Measurements from ENCODE around the gene PPFIA2. TPM values are rescaled to one million over a fixed set of nuclear protein-coding genes. Genes with fewer than 3 reads are reported as not detected.

Gene PPFIA2
- total RNA-seq, 1 donor from 2014 or later: 1.1 TPM

GRCh38 chr12:81465191-81465590 is 294.0 kb downstream of the PPFIA2 start:
- Mint-ChIP-seq H3K27ac (no peak overlapping the region), H3K4me3 (no peak overlapping the region), H3K36me3 (no peaks in the 10 kb centered on the region), H3K9me3 (no peaks in the 10 kb centered on the region), H3K27me3 (ENCODE audit: low read depth) (peaks cover 6% of the 10 kb centered on the region), H3K4me1 (peaks cover 4% of the 10 kb centered on the region)
- DNase-seq (ENCODE audit: low spot score in 2 of 2, unreplicated experiment in 2 of 2): no peak
- no peak for TF ChIP-seq CTCF (IDR thresholded peaks at IDR 0.05; ENCODE audit: unreplicated experiment)

- no peaks in the 10 kb centered on the region for H3K27me3 Mint-ChIP-seq (ENCODE audit: low read depth)
- no peaks in the 10 kb centered on the region for H3K9me3 Mint-ChIP-seq
- peaks cover 6% of the 10 kb centered on the region for H3K4me1 Mint-ChIP-seq
- DNase-seq (ENCODE audit: low spot score in 2 of 2, unreplicated experiment in 2 of 2): no peak
- no peak overlapping the region for H3K27ac Mint-ChIP-seq
- no peak overlapping the region for H3K4me3 Mint-ChIP-seq
- H3K36me3 Mint-ChIP-seq: no peaks in the 10 kb centered on the region
- TF ChIP-seq CTCF (IDR thresholded peaks at IDR 0.05; ENCODE audit: unreplicated experiment): peak; percentile 31
Observed at GRCh38 chr12:81461163-81461562, 298.0 kb downstream of the PPFIA2 start.

GRCh38 chr12:81450920-81451739 is 308.0 kb downstream of the PPFIA2 start:
- peaks cover 14% of the 10 kb centered on the region for H3K27me3 Mint-ChIP-seq (ENCODE audit: low read depth)
- no peak for DNase-seq (ENCODE audit: low spot score in 2 of 2, unreplicated experiment in 2 of 2)
- no peaks in the 10 kb centered on the region for H3K4me1 Mint-ChIP-seq
- TF ChIP-seq CTCF (IDR thresholded peaks at IDR 0.05; ENCODE audit: unreplicated experiment): peak; percentile 85
- H3K4me3 Mint-ChIP-seq: no peak overlapping the region
- no peaks in the 10 kb centered on the region for H3K36me3 Mint-ChIP-seq
- peaks cover 5% of the 10 kb centered on the region for H3K9me3 Mint-ChIP-seq
- no peak overlapping the region for H3K27ac Mint-ChIP-seq

GRCh38 chr12:81441629-81442028 is 317.5 kb downstream of the PPFIA2 start:
- H3K36me3 Mint-ChIP-seq: no peaks in the 10 kb centered on the region
- no peak for TF ChIP-seq CTCF (IDR thresholded peaks at IDR 0.05; ENCODE audit: unreplicated experiment)
- DNase-seq (ENCODE audit: low spot score in 2 of 2, unreplicated experiment in 2 of 2): no peak
- H3K27me3 Mint-ChIP-seq (ENCODE audit: low read depth): peaks cover 3% of the 10 kb centered on the region
- no peak overlapping the region for H3K27ac Mint-ChIP-seq
- no peak overlapping the region for H3K4me3 Mint-ChIP-seq
- no peaks in the 10 kb centered on the region for H3K9me3 Mint-ChIP-seq
- no peaks in the 10 kb centered on the region for H3K4me1 Mint-ChIP-seq

GRCh38 chr12:81440001-81440400 is 319.1 kb downstream of the PPFIA2 start:
- Mint-ChIP-seq H3K4me1 (no peaks in the 10 kb centered on the region), H3K27ac (no peak overlapping the region), H3K4me3 (no peak overlapping the region), H3K27me3 (ENCODE audit: low read depth) (peaks cover 4% of the 10 kb centered on the region), H3K36me3 (no peaks in the 10 kb centered on the region), H3K9me3 (no peaks in the 10 kb centered on the region)
- TF ChIP-seq CTCF (IDR thresholded peaks at IDR 0.05; ENCODE audit: unreplicated experiment): no peak
- DNase-seq (ENCODE audit: low spot score in 2 of 2, unreplicated experiment in 2 of 2): no peak

Measured in mesothelial cell of epicardium (in vitro differentiated cells).